Hepatocyte (in vitro differentiated cells): Measurements from ENCODE around the gene MAPK8.

ENCODE experiments used
- CTCF ChIP-seq: fragments of 200-600 bp; sonication (generic); IDR thresholded peaks from 2 replicates; pipeline ENCODE4 v1.5.1; 2016; ENCODE audit warnings: antibody characterized with exemption, mild to moderate bottlenecking; ENCODE audit not compliant: poor library complexity
- EZH2 ChIP-seq: fragments of 200-600 bp; sonication (generic); IDR thresholded peaks from 2 replicates; pipeline ENCODE4 v1.6.1; 2016; ENCODE audit warnings: antibody characterized with exemption, mild to moderate bottlenecking, borderline replicate concordance
- EZH2phosphoT487 ChIP-seq: fragments of 200-600 bp; sonication (generic); IDR thresholded peaks from one replicate; pipeline ENCODE4 v1.6.1; 2018; ENCODE audit warnings: antibody characterized with exemption, mild to moderate bottlenecking, low read depth, moderate library complexity; ENCODE audit not compliant: unreplicated experiment, severe bottlenecking

GRCh38 chr10:48477616-48478015 is 171.1 kb downstream of the MAPK8 start:
- TF ChIP-seq CTCF (no peak), EZH2 (no peak), EZH2phosphoT487 (no peak)
